Fibroblast of pulmonary artery (primary cell): ENCODE results near the gene SEMA3D.

ENCODE experiments used
- DNase-seq: peaks from one replicate; pipeline ENCODE4 v3.0.0-alpha.2; 2010; ENCODE audit warnings: low read depth
- H3K4me3 ChIP-seq: replicated peaks from 2 replicates; pipeline ENCODE4 v1.5.1; 2011; ENCODE audit warnings: low read depth, mild to moderate bottlenecking, control low read depth, low read length, moderate library complexity
- CTCF ChIP-seq: IDR thresholded peaks from 2 replicates; pipeline ENCODE4 v1.5.1; 2011; ENCODE audit warnings: mild to moderate bottlenecking, control low read depth, low read length, inconsistent platforms; ENCODE audit errors: missing control alignments

Gene SEMA3D

GRCh38 chr7:85095366-85095765 lies 91.5 kb downstream of the SEMA3D start:
- H3K4me3 ChIP-seq, result no peak overlapping the region
- TF ChIP-seq CTCF, result no peak
- peak; percentile 41 for DNase-seq

GRCh38 chr7:85094046-85094725 lies 92.7 kb downstream of the SEMA3D start:
- no peak for TF ChIP-seq CTCF
- no peak overlapping the region for H3K4me3 ChIP-seq
- peak; percentile 90 for DNase-seq

- no peak for TF ChIP-seq CTCF
- no peak for DNase-seq
- no peak overlapping the region for H3K4me3 ChIP-seq
Observed at GRCh38 chr7:85091565-85091928, 95.3 kb downstream of the SEMA3D start.

GRCh38 chr7:85090919-85091564 lies 95.8 kb downstream of the SEMA3D start:
- TF ChIP-seq CTCF, result no peak
- no peak overlapping the region for H3K4me3 ChIP-seq
- no peak for DNase-seq

- peak; percentile 35 for DNase-seq
- TF ChIP-seq CTCF, result no peak
Observed at GRCh38 chr7:85090143-85090542, 96.7 kb downstream of the SEMA3D start.

GRCh38 chr7:85081846-85082245 lies 105.0 kb downstream of the SEMA3D start:
- TF ChIP-seq CTCF, result no peak
- DNase-seq, result no peak
- no peak overlapping the region for H3K4me3 ChIP-seq

More at GRCh38 chr7:85090143-85090542, 96.7 kb downstream of the SEMA3D start:
- no peak overlapping the region for H3K4me3 ChIP-seq

- DNase-seq, result no peak
- no peak for TF ChIP-seq CTCF
- H3K4me3 ChIP-seq, result no peak overlapping the region
Observed at GRCh38 chr7:85081392-85081791, 105.5 kb downstream of the SEMA3D start.
